ENCODE measurements around the gene PEPD.

Gene PEPD

GRCh38 chr19:33461256-33462111 lies 60.1 kb downstream of the PEPD start:
- Histone ChIP-seq H3K4me3 (ENCODE audit: insufficient read depth, low read depth, low read length, poor library complexity, severe bottlenecking) (no peak overlapping the region), H3K27me3 (replicated peaks; ENCODE audit: control insufficient read depth, insufficient read depth, low read length, poor library complexity, severe bottlenecking) (no peaks in the 10 kb centered on the region), H3K9me3 (ENCODE audit: control insufficient read depth, low read length) (no peaks in the 10 kb centered on the region), H3K4me1 (ENCODE audit: control insufficient read depth, insufficient read depth, low read length, poor library complexity, severe bottlenecking) (no peaks in the 10 kb centered on the region), H3K36me3 (ENCODE audit: control insufficient read depth, insufficient read depth, low read length) (peaks cover 16% of the 10 kb centered on the region), H3K27ac (ENCODE audit: insufficient read depth, low read length, poor library complexity, severe bottlenecking) (no peak overlapping the region)
- no peak for DNase-seq

GRCh38 chr19:33460221-33460908 lies 61.2 kb downstream of the PEPD start:
- no peaks in the 10 kb centered on the region for H3K27me3 ChIP-seq (replicated peaks; ENCODE audit: control insufficient read depth, insufficient read depth, low read length, poor library complexity, severe bottlenecking)
- no peak for DNase-seq
- H3K4me3 ChIP-seq (ENCODE audit: insufficient read depth, low read depth, low read length, poor library complexity, severe bottlenecking): no peak overlapping the region
- H3K9me3 ChIP-seq (ENCODE audit: control insufficient read depth, low read length): no peaks in the 10 kb centered on the region
- no peak overlapping the region for H3K27ac ChIP-seq (ENCODE audit: insufficient read depth, low read length, poor library complexity, severe bottlenecking)
- H3K4me1 ChIP-seq (ENCODE audit: control insufficient read depth, insufficient read depth, low read length, poor library complexity, severe bottlenecking): no peaks in the 10 kb centered on the region
- peaks cover 16% of the 10 kb centered on the region for H3K36me3 ChIP-seq (ENCODE audit: control insufficient read depth, insufficient read depth, low read length)

- Histone ChIP-seq H3K27ac (ENCODE audit: insufficient read depth, low read length, poor library complexity, severe bottlenecking) (no peak overlapping the region), H3K36me3 (ENCODE audit: control insufficient read depth, insufficient read depth, low read length) (peaks cover 16% of the 10 kb centered on the region), H3K4me3 (ENCODE audit: insufficient read depth, low read depth, low read length, poor library complexity, severe bottlenecking) (no peak overlapping the region), H3K27me3 (replicated peaks; ENCODE audit: control insufficient read depth, insufficient read depth, low read length, poor library complexity, severe bottlenecking) (no peaks in the 10 kb centered on the region), H3K9me3 (ENCODE audit: control insufficient read depth, low read length) (no peaks in the 10 kb centered on the region), H3K4me1 (ENCODE audit: control insufficient read depth, insufficient read depth, low read length, poor library complexity, severe bottlenecking) (no peaks in the 10 kb centered on the region)
- DNase-seq: no peak
Measured at GRCh38 chr19:33459222-33460090, 62.1 kb downstream of the PEPD start.

GRCh38 chr19:33458807-33459206 lies 62.8 kb downstream of the PEPD start:
- no peak overlapping the region for H3K27ac ChIP-seq (ENCODE audit: insufficient read depth, low read length, poor library complexity, severe bottlenecking)
- no peak overlapping the region for H3K4me3 ChIP-seq (ENCODE audit: insufficient read depth, low read depth, low read length, poor library complexity, severe bottlenecking)
- peaks cover 13% of the 10 kb centered on the region for H3K36me3 ChIP-seq (ENCODE audit: control insufficient read depth, insufficient read depth, low read length)
- H3K9me3 ChIP-seq (ENCODE audit: control insufficient read depth, low read length): no peaks in the 10 kb centered on the region
- no peaks in the 10 kb centered on the region for H3K27me3 ChIP-seq (replicated peaks; ENCODE audit: control insufficient read depth, insufficient read depth, low read length, poor library complexity, severe bottlenecking)
- H3K4me1 ChIP-seq (ENCODE audit: control insufficient read depth, insufficient read depth, low read length, poor library complexity, severe bottlenecking): no peaks in the 10 kb centered on the region
- no peak for DNase-seq

GRCh38 chr19:33458171-33458633 lies 63.4 kb downstream of the PEPD start:
- Histone ChIP-seq H3K36me3 (ENCODE audit: control insufficient read depth, insufficient read depth, low read length) (peaks cover 8% of the 10 kb centered on the region), H3K27me3 (replicated peaks; ENCODE audit: control insufficient read depth, insufficient read depth, low read length, poor library complexity, severe bottlenecking) (no peaks in the 10 kb centered on the region), H3K4me1 (ENCODE audit: control insufficient read depth, insufficient read depth, low read length, poor library complexity, severe bottlenecking) (no peaks in the 10 kb centered on the region), H3K4me3 (ENCODE audit: insufficient read depth, low read depth, low read length, poor library complexity, severe bottlenecking) (no peak overlapping the region), H3K9me3 (ENCODE audit: control insufficient read depth, low read length) (no peaks in the 10 kb centered on the region), H3K27ac (ENCODE audit: insufficient read depth, low read length, poor library complexity, severe bottlenecking) (no peak overlapping the region)
- DNase-seq: no peak

GRCh38 chr19:33456845-33457220 lies 64.8 kb downstream of the PEPD start:
- H3K9me3 ChIP-seq (ENCODE audit: control insufficient read depth, low read length): no peaks in the 10 kb centered on the region
- peaks cover 7% of the 10 kb centered on the region for H3K36me3 ChIP-seq (ENCODE audit: control insufficient read depth, insufficient read depth, low read length)
- H3K4me1 ChIP-seq (ENCODE audit: control insufficient read depth, insufficient read depth, low read length, poor library complexity, severe bottlenecking): no peaks in the 10 kb centered on the region
- H3K27me3 ChIP-seq (replicated peaks; ENCODE audit: control insufficient read depth, insufficient read depth, low read length, poor library complexity, severe bottlenecking): no peaks in the 10 kb centered on the region
- no peak overlapping the region for H3K4me3 ChIP-seq (ENCODE audit: insufficient read depth, low read depth, low read length, poor library complexity, severe bottlenecking)
- H3K27ac ChIP-seq (ENCODE audit: insufficient read depth, low read length, poor library complexity, severe bottlenecking): no peak overlapping the region
- DNase-seq: no peak

GRCh38 chr19:33456076-33456844 lies 65.3 kb downstream of the PEPD start:
- Histone ChIP-seq H3K27ac (ENCODE audit: insufficient read depth, low read length, poor library complexity, severe bottlenecking) (no peak overlapping the region), H3K36me3 (ENCODE audit: control insufficient read depth, insufficient read depth, low read length) (peaks cover 7% of the 10 kb centered on the region), H3K4me3 (ENCODE audit: insufficient read depth, low read depth, low read length, poor library complexity, severe bottlenecking) (no peak overlapping the region), H3K9me3 (ENCODE audit: control insufficient read depth, low read length) (no peaks in the 10 kb centered on the region), H3K4me1 (ENCODE audit: control insufficient read depth, insufficient read depth, low read length, poor library complexity, severe bottlenecking) (no peaks in the 10 kb centered on the region), H3K27me3 (replicated peaks; ENCODE audit: control insufficient read depth, insufficient read depth, low read length, poor library complexity, severe bottlenecking) (no peaks in the 10 kb centered on the region)
- no peak for DNase-seq

- Histone ChIP-seq H3K27ac (ENCODE audit: insufficient read depth, low read length, poor library complexity, severe bottlenecking) (no peak overlapping the region), H3K4me3 (ENCODE audit: insufficient read depth, low read depth, low read length, poor library complexity, severe bottlenecking) (no peak overlapping the region), H3K36me3 (ENCODE audit: control insufficient read depth, insufficient read depth, low read length) (no peaks in the 10 kb centered on the region), H3K27me3 (replicated peaks; ENCODE audit: control insufficient read depth, insufficient read depth, low read length, poor library complexity, severe bottlenecking) (no peaks in the 10 kb centered on the region), H3K9me3 (ENCODE audit: control insufficient read depth, low read length) (no peaks in the 10 kb centered on the region), H3K4me1 (ENCODE audit: control insufficient read depth, insufficient read depth, low read length, poor library complexity, severe bottlenecking) (no peaks in the 10 kb centered on the region)
- no peak for DNase-seq
Measured at GRCh38 chr19:33453265-33453664, 68.3 kb downstream of the PEPD start.

GRCh38 chr19:33450689-33451088 lies 70.9 kb downstream of the PEPD start:
- no peak overlapping the region for H3K27ac ChIP-seq (ENCODE audit: insufficient read depth, low read length, poor library complexity, severe bottlenecking)
- no peak overlapping the region for H3K4me3 ChIP-seq (ENCODE audit: insufficient read depth, low read depth, low read length, poor library complexity, severe bottlenecking)
- no peaks in the 10 kb centered on the region for H3K27me3 ChIP-seq (replicated peaks; ENCODE audit: control insufficient read depth, insufficient read depth, low read length, poor library complexity, severe bottlenecking)
- no peak for DNase-seq
- H3K9me3 ChIP-seq (ENCODE audit: control insufficient read depth, low read length): no peaks in the 10 kb centered on the region
- H3K36me3 ChIP-seq (ENCODE audit: control insufficient read depth, insufficient read depth, low read length): no peaks in the 10 kb centered on the region
- H3K4me1 ChIP-seq (ENCODE audit: control insufficient read depth, insufficient read depth, low read length, poor library complexity, severe bottlenecking): no peaks in the 10 kb centered on the region
